HCT116 (cell line): ENCODE measurements around the gene RPS6KA1. TPM values are rescaled to one million over a fixed set of nuclear protein-coding genes. Genes with fewer than 3 reads are reported as not detected.
"Not testable (repeated sequence)": the region's sequence is repeated elsewhere in the genome, so short reads cannot be mapped to it uniquely, and the experiment has no call there.

Source experiments
- ATAC-seq: fragments of 200-7000 bp; cut with Tn5 transposase; 2 replicates; pipeline ENCODE4 v1.9.1; 2020; ENCODE audit warnings: mild to moderate bottlenecking, moderate library complexity
- BruUV-seq: library from RNA; stranded (reverse); fragments of 400-500 nt; replicated peaks from 2 replicates; lab custom pipeline; 2021; lab: Mats Ljungman, UMichigan
- CTCF ChIA-PET: fragments of 300-600 bp; sonication (Branson Sonifier 250); formaldehyde crosslinking; loops from one replicate; lab custom pipeline; 2021; ENCODE audit warnings: antibody characterized with exemption; lab: Charles Lee
- POLR2A ChIA-PET: fragments of 300-600, 350-600 bp; sonication (Branson Sonifier 250); formaldehyde crosslinking; loops from one replicate; lab custom pipeline; 2021; ENCODE audit warnings: antibody characterized with exemption; lab: Charles Lee
- RAD21 ChIA-PET, 2 experiments: fragments of 300-600 bp; sonication (Branson Sonifier 250); formaldehyde crosslinking; loops; one replicate each; lab custom pipeline; 2023; ENCODE audit warnings: low total read pairs in 2 of 2; ENCODE audit not compliant: uncharacterized antibody in 2 of 2, unreplicated experiment in 2 of 2, low non-redundant PET in 1 of 2; lab: Charles Lee
- DNase-seq: peaks from one replicate; pipeline ENCODE4 v3.0.0-alpha.2; 2010; ENCODE audit warnings: low read depth, low spot score
- H2AFZ ChIP-seq: fragments of 200-600 bp; shearing (Covaris generic), sonication (generic); 2 replicates; pipeline ENCODE4 v1.6.1; 2017; ENCODE audit warnings: low read depth, mixed run types, mixed read lengths, antibody characterized with exemption, low read length; ENCODE audit not compliant: poor library complexity, severe bottlenecking
- H3K27ac ChIP-seq: 2 replicates; pipeline ENCODE4 v1.5.1; 2012; ENCODE audit warnings: low read depth, low read length
- H3K27me3 ChIP-seq: fragments of 200-600 bp; sonication (generic); 2 replicates; pipeline ENCODE4 v1.6.1; 2016; ENCODE audit warnings: mixed run types, low read length, mixed read lengths; ENCODE audit not compliant: insufficient read depth
- H3K36me3 ChIP-seq, 2 experiments: fragments of 200-500 bp in 1 of 2; fragments of 200-600 bp in 1 of 2; sonication (Bioruptor generic) in 1 of 2; sonication (generic) in 1 of 2; 2 replicates each; pipeline versions ENCODE4 v1.5.1 to v1.6.1; 2014 to 2016; ENCODE audit warnings: low read length in 2 of 2, inconsistent platforms in 1 of 2, mixed read lengths in 1 of 2, mixed run types in 1 of 2; ENCODE audit not compliant: insufficient read depth in 2 of 2, control insufficient read depth in 1 of 2
- H3K4me1 ChIP-seq, 2 experiments: fragments of 200-600 bp in 1 of 2; sonication (generic) in 1 of 2; 2 replicates each; pipeline versions ENCODE4 v1.5.1 to v1.6.1; 2012 to 2017; ENCODE audit warnings: low read length in 2 of 2, inconsistent platforms in 1 of 2, mild to moderate bottlenecking in 1 of 2, mixed read lengths in 1 of 2, mixed run types in 1 of 2, moderate library complexity in 1 of 2; ENCODE audit not compliant: insufficient read depth in 2 of 2, control insufficient read depth in 1 of 2
- H3K4me2 ChIP-seq: fragments of 200-600 bp; sonication (generic); 2 replicates; pipeline ENCODE4 v1.6.1; 2017; ENCODE audit warnings: mixed run types, low read length, mixed read lengths
- H3K4me3 ChIP-seq, 2 experiments: fragments of 200-600 bp in 1 of 2; sonication (generic) in 1 of 2; replicated peaks in 1 of 2; 2 replicates each; pipeline ENCODE4 v1.5.1; 2011 to 2016; ENCODE audit warnings: low read length in 2 of 2, control low read depth in 1 of 2, low read depth in 1 of 2, mild to moderate bottlenecking in 1 of 2, mixed read lengths in 1 of 2, mixed run types in 1 of 2
- H3K79me2 ChIP-seq: fragments of 200-600 bp; sonication (generic); 2 replicates; pipeline ENCODE4 v1.6.1; 2017; ENCODE audit warnings: mild to moderate bottlenecking, mixed run types, low read length, moderate library complexity, mixed read lengths; ENCODE audit not compliant: insufficient read depth
- H3K9ac ChIP-seq: fragments of 200-600 bp; sonication (generic); 2 replicates; pipeline ENCODE4 v1.6.1; 2016; ENCODE audit warnings: low read length, mixed read lengths
- H3K9me2 ChIP-seq: fragments of 200-600 bp; sonication (generic), shearing (Covaris generic); 2 replicates; pipeline ENCODE4 v1.6.1; 2017; ENCODE audit warnings: mixed run types, mild to moderate bottlenecking, moderate library complexity; ENCODE audit not compliant: insufficient read depth
- H3K9me3 ChIP-seq, 2 experiments: fragments of 200-500 bp in 1 of 2; fragments of 200-600 bp in 1 of 2; sonication (Bioruptor generic) in 1 of 2; sonication (generic) in 1 of 2; 2 replicates each; pipeline ENCODE4 v1.6.1; 2014 to 2017; ENCODE audit warnings: low read length in 2 of 2, mixed read lengths in 2 of 2, inconsistent platforms in 1 of 2, low read depth in 1 of 2, mild to moderate bottlenecking in 1 of 2, mixed run types in 1 of 2, moderate library complexity in 1 of 2; ENCODE audit not compliant: control insufficient read depth in 1 of 2, insufficient read depth in 1 of 2
- H4K20me1 ChIP-seq: fragments of 200-600 bp; sonication (generic), shearing (Covaris generic); 2 replicates; pipeline ENCODE4 v1.6.1; 2017; ENCODE audit warnings: mixed run types, mild to moderate bottlenecking, moderate library complexity; ENCODE audit not compliant: insufficient read depth
- ATF3 ChIP-seq: IDR thresholded peaks from 2 replicates; pipeline ENCODE4 v1.6.1; 2012
- CBX3 ChIP-seq: IDR thresholded peaks from 2 replicates; pipeline ENCODE4 v1.6.1; 2012; ENCODE audit warnings: low read depth
- CTCF ChIP-seq, 3 experiments: fragments of 200-600 bp in 1 of 3; sonication (generic) in 1 of 3; IDR thresholded peaks in 2 of 3; conservative IDR thresholded peaks in 1 of 3; 2 replicates each; pipeline ENCODE4 v1.5.1; 2012 to 2017; ENCODE audit warnings: low read depth in 2 of 3, low read length in 2 of 3, antibody characterized with exemption in 1 of 3, borderline replicate concordance in 1 of 3, control low read depth in 1 of 3, mild to moderate bottlenecking in 1 of 3, mixed read lengths in 1 of 3, mixed run types in 1 of 3, moderate library complexity in 1 of 3; ENCODE audit not compliant: insufficient read depth in 1 of 3
- EZH2 ChIP-seq: fragments of 200-600 bp; sonication (generic); IDR thresholded peaks from 2 replicates; pipeline ENCODE4 v1.6.1; 2017; ENCODE audit warnings: antibody characterized with exemption, mixed run types
- EZH2phosphoT487 ChIP-seq: fragments of 200-600 bp; IDR thresholded peaks from 2 replicates; pipeline ENCODE4 v1.6.1; 2018; ENCODE audit warnings: antibody characterized with exemption, borderline replicate concordance
- MAX ChIP-seq: IDR thresholded peaks from 2 replicates; pipeline ENCODE4 v1.6.1; 2012
- RAD21 ChIP-seq: IDR thresholded peaks from 2 replicates; pipeline ENCODE4 v1.6.1; 2012; ENCODE audit warnings: low read depth, mild to moderate bottlenecking
- SP1 ChIP-seq: IDR thresholded peaks from 2 replicates; pipeline ENCODE4 v1.6.1; 2012; ENCODE audit warnings: low read depth
- SRF ChIP-seq: IDR thresholded peaks from 2 replicates; pipeline ENCODE4 v1.6.1; 2012; ENCODE audit warnings: low read depth
- ZFX ChIP-seq: fragments of 450-650 bp; IDR thresholded peaks from 2 replicates; pipeline ENCODE4 v1.6.1; 2017
- ZNF274 ChIP-seq: fragments of 200-500 bp; sonication (Bioruptor generic); IDR thresholded peaks from 2 replicates; pipeline ENCODE4 v1.6.1; 2014; ENCODE audit warnings: mild to moderate bottlenecking, low read depth, low read length, inconsistent platforms
- intact Hi-C: fragments of 100-400 bp; cut with micrococcal nuclease; formaldehyde crosslinking; loops from 2 replicates; pipeline ENCODE4 v1.10.0; 2022
- total RNA-seq: library from RNA; stranded (reverse); gene quantifications from one replicate; pipeline ENCODE4 v1.2.1, GENCODE V29; 2021; ENCODE audit not compliant: unreplicated experiment

The RPS6KA1 gene
- total RNA-seq, 1 experiment from 2014 or later: 47.0 TPM

GRCh38 chr1:26593385-26593784, 63.8 kb downstream of the RPS6KA1 start:
- Histone ChIP-seq H3K4me2 (no peak overlapping the region), H2AFZ (no peak overlapping the region), H3K27me3 (no peaks in the 10 kb centered on the region), H3K9me2 (no peaks in the 10 kb centered on the region), H3K79me2 (no peaks in the 10 kb centered on the region), H4K20me1 (no peaks in the 10 kb centered on the region), H3K9ac (no peak overlapping the region), H3K4me3 (no peak overlapping the region), H3K36me3 (no peaks in the 10 kb centered on the region), H3K27ac (no peak overlapping the region), H3K4me1 (peaks cover 0 to 3% of the 10 kb centered on the region in 2 experiments; a peak in 1 of 4 replicates), H3K9me3 (no peaks in the 10 kb centered on the region; a peak in 1 of 4 replicates)
- TF ChIP-seq EZH2phosphoT487 (no peak), ZFX (no peak), CBX3 (no peak), CTCF (IDR thresholded peaks at IDR 0.05 in 2 of 3, conservative IDR thresholded peaks at IDR 0.05 in 1 of 3; ENCODE audit: borderline replicate concordance in 1 of 3, insufficient read depth in 1 of 3, low read depth in 2 of 3, low read length in 2 of 3) (no peak), SP1 (no peak), MAX (no peak), EZH2 (no peak), RAD21 (no peak), SRF (no peak), ZNF274 (no peak), ATF3 (no peak)
- BruUV-seq: no TSS peak
- intact Hi-C loops: no loop called here
- POLR2A ChIA-PET: no interaction called here
- CTCF ChIA-PET: interaction anchor here (0.9 kb wide), 1 partner anchor 23 kb away, joined by 3 read pairs; no protein-coding TSS in a partner anchor
- RAD21 ChIA-PET: no interaction called here
- DNase-seq (no peak), ATAC-seq (no peak)

- H3K9me2 ChIP-seq, H3K36me3 ChIP-seq, H3K27me3 ChIP-seq, H3K4me3 ChIP-seq, BruUV-seq, CTCF ChIA-PET, H2AFZ ChIP-seq, H3K9me3 ChIP-seq, intact Hi-C loops, H4K20me1 ChIP-seq, RAD21 ChIA-PET, H3K4me2 ChIP-seq, ATAC-seq, H3K27ac ChIP-seq, H3K4me1 ChIP-seq, H3K79me2 ChIP-seq, DNase-seq, H3K9ac ChIP-seq: not testable (repeated sequence)
- POLR2A ChIA-PET: interaction anchor here (0.7 kb wide), 1 partner anchor 271 kb away, joined by 4 read pairs; no protein-coding TSS in a partner anchor
These were observed 65.0 kb downstream of the RPS6KA1 start for GRCh38 chr1:26594593-26594992.
